ENCODE measurements around the gene C1GALT1. TPM values are rescaled to one million over a fixed set of nuclear protein-coding genes. Genes with fewer than 3 reads are reported as not detected.

Gene C1GALT1
- total RNA-seq, 1 donor from 2014 or later: 34.9 TPM

GRCh38 chr7:7276161-7276560, 93.8 kb downstream of the C1GALT1 start:
- DNase-seq (ENCODE audit: low read depth): no peak
- H3K4me3 ChIP-seq (ENCODE audit: low read depth, low read length): no peak overlapping the region
- no peak for TF ChIP-seq CTCF (conservative IDR thresholded peaks at IDR 0.05; ENCODE audit: low read depth, low read length)

- no peak for TF ChIP-seq CTCF (conservative IDR thresholded peaks at IDR 0.05; ENCODE audit: low read depth, low read length)
- no peak overlapping the region for H3K4me3 ChIP-seq (ENCODE audit: low read depth, low read length)
- DNase-seq (ENCODE audit: low read depth): no peak
These were observed 108.2 kb downstream of the C1GALT1 start for GRCh38 chr7:7290429-7291122.

- no peak for TF ChIP-seq CTCF (conservative IDR thresholded peaks at IDR 0.05; ENCODE audit: low read depth, low read length)
- no peak overlapping the region for H3K4me3 ChIP-seq (ENCODE audit: low read depth, low read length)
- no peak for DNase-seq (ENCODE audit: low read depth)
These were observed 109.7 kb downstream of the C1GALT1 start for GRCh38 chr7:7292085-7292484.

- no peak overlapping the region for H3K4me3 ChIP-seq (ENCODE audit: low read depth, low read length)
- DNase-seq (ENCODE audit: low read depth): no peak
- TF ChIP-seq CTCF (conservative IDR thresholded peaks at IDR 0.05; ENCODE audit: low read depth, low read length): no peak
These were observed 110.3 kb downstream of the C1GALT1 start for GRCh38 chr7:7292608-7293007.

- no peak for DNase-seq (ENCODE audit: low read depth)
- no peak for TF ChIP-seq CTCF (conservative IDR thresholded peaks at IDR 0.05; ENCODE audit: low read depth, low read length)
- H3K4me3 ChIP-seq (ENCODE audit: low read depth, low read length): no peak overlapping the region
These were observed 110.7 kb downstream of the C1GALT1 start for GRCh38 chr7:7293092-7293491.

- no peak for DNase-seq (ENCODE audit: low read depth)
- no peak for TF ChIP-seq CTCF (conservative IDR thresholded peaks at IDR 0.05; ENCODE audit: low read depth, low read length)
These were observed 112.6 kb downstream of the C1GALT1 start for GRCh38 chr7:7294911-7295310.

More at GRCh38 chr7:7294911-7295310, 112.6 kb downstream of the C1GALT1 start:
- H3K4me3 ChIP-seq (ENCODE audit: low read depth, low read length): no peak overlapping the region

Measured in epithelial cell of proximal tubule (primary cell).